GM15510 (cell line): Measurements from ENCODE around the gene SH2D1A.

Source experiments
- POLR2A ChIP-seq: IDR thresholded peaks from 3 replicates; pipeline ENCODE4 v1.6.1; 2011; ENCODE audit warnings: borderline replicate concordance; ENCODE audit not compliant: insufficient read length; ENCODE audit errors: extremely low read depth

Gene SH2D1A

GRCh38 chrX:124395145-124395880 lies 49.0 kb downstream of the SH2D1A start:
- TF ChIP-seq POLR2A: no peak

GRCh38 chrX:124401696-124402095 lies 55.3 kb downstream of the SH2D1A start:
- no peak for TF ChIP-seq POLR2A

GRCh38 chrX:124405868-124406267 lies 59.5 kb downstream of the SH2D1A start:
- no peak for TF ChIP-seq POLR2A

GRCh38 chrX:124406294-124407014 lies 60.1 kb downstream of the SH2D1A start:
- TF ChIP-seq POLR2A: no peak

GRCh38 chrX:124407226-124407625 lies 60.9 kb downstream of the SH2D1A start:
- no peak for TF ChIP-seq POLR2A

GRCh38 chrX:124413244-124413643 lies 66.9 kb downstream of the SH2D1A start:
- no peak for TF ChIP-seq POLR2A

- no peak for TF ChIP-seq POLR2A
Measured at GRCh38 chrX:124414281-124414680, 67.9 kb downstream of the SH2D1A start.

- TF ChIP-seq POLR2A: no peak
Measured at GRCh38 chrX:124415115-124415800, 68.9 kb downstream of the SH2D1A start.

- TF ChIP-seq POLR2A: no peak
Measured at GRCh38 chrX:124421898-124422655, 75.7 kb downstream of the SH2D1A start.
